ENCODE measurements around the gene PTPA.

DNA sequence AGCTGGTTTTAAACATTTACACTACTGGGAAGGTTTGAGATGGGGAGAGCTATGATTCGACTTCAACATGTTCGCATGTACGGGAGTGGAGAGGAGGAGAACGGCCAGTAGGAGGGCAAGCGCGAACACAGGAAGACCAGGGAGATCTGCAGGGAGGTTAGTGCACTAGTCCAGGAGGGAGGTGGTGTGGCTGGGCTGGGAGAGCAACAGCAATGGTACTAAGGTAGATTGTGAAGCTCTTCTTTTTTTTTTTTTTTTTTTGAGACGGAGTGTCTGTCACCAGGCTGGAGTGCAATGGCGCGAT is 50.3 kb downstream of the PTPA start:
- TF ChIP-seq FOXK2 (IDR thresholded peaks at IDR 0.05) = no peak
- TF ChIP-seq SP1 (IDR thresholded peaks at IDR 0.05) = no peak
- TF ChIP-seq SUZ12 (IDR thresholded peaks at IDR 0.05) = no peak
- no peak for TF ChIP-seq BHLHE40 (IDR thresholded peaks at IDR 0.05; ENCODE audit: borderline replicate concordance)
- no peak for TF ChIP-seq ELF4 (IDR thresholded peaks at IDR 0.05)
- TF ChIP-seq ZNF384 (IDR thresholded peaks at IDR 0.05) = no peak
- TF ChIP-seq FOXM1 (IDR thresholded peaks at IDR 0.05; ENCODE audit: borderline replicate concordance) = no peak
- TF ChIP-seq PKNOX1 (IDR thresholded peaks at IDR 0.05) = no peak
- TF ChIP-seq ARNT (IDR thresholded peaks at IDR 0.05) = no peak
